Aorta (tissue), 5 donors: Measurements from ENCODE around the gene KRTAP10-9. TPM values are rescaled to one million over a fixed set of nuclear protein-coding genes. Genes with fewer than 3 reads are reported as not detected.
"Not testable (repeated sequence)": the region's sequence is repeated elsewhere in the genome, so short reads cannot be mapped to it uniquely, and the experiment has no call there.

Experiments
- ATAC-seq: fragments of 200-7000 bp; cut with Tn5 transposase; one replicate; pipeline ENCODE4 v1.9.1; 2022; ENCODE audit warnings: moderate library complexity; ENCODE audit not compliant: low FRiP score
- DNase-seq, 2 donors: peaks; one replicate each; pipeline ENCODE4 v3.0.0-alpha.2; 2020
- H3K27ac ChIP-seq, 2 donors: one replicate each; pipeline ENCODE4 v1.5.1; 2013; ENCODE audit warnings: low read length in 2 of 2, mild to moderate bottlenecking in 2 of 2, moderate library complexity in 2 of 2, control low read depth in 1 of 2, inconsistent platforms in 1 of 2, low read depth in 1 of 2
- H3K27me3 ChIP-seq, 2 donors: one replicate each; pipeline ENCODE4 v1.6.1; 2013; ENCODE audit warnings: control low read depth in 1 of 2, low read length in 1 of 2, mild to moderate bottlenecking in 1 of 2, moderate library complexity in 1 of 2; ENCODE audit not compliant: insufficient read depth in 2 of 2, control insufficient read depth in 1 of 2
- H3K36me3 ChIP-seq, 2 donors: one replicate each; pipeline ENCODE4 v1.6.1; 2013; ENCODE audit warnings: control low read depth in 1 of 2, low read length in 1 of 2, mild to moderate bottlenecking in 1 of 2; ENCODE audit not compliant: insufficient read depth in 2 of 2, control insufficient read depth in 1 of 2
- H3K4me1 ChIP-seq, 2 donors: one replicate each; pipeline ENCODE4 v1.6.1; 2013; ENCODE audit warnings: low read length in 2 of 2, control low read depth in 1 of 2, mild to moderate bottlenecking in 1 of 2, moderate library complexity in 1 of 2; ENCODE audit not compliant: insufficient read depth in 2 of 2, control insufficient read depth in 1 of 2
- H3K4me3 ChIP-seq, 2 donors: one replicate each; pipeline ENCODE4 v1.5.1; 2013; ENCODE audit warnings: low read length in 2 of 2, control low read depth in 1 of 2, mild to moderate bottlenecking in 1 of 2
- H3K9me3 ChIP-seq: one replicate; pipeline ENCODE4 v1.6.1; 2013; ENCODE audit warnings: mild to moderate bottlenecking, low read length; ENCODE audit not compliant: control insufficient read depth
- WGBS, 2 donors: extraction: QIAGEN DNeasy Blood & Tissue Kit; methylation state at CpG; one replicate each; pipeline ENCODE4 v1.1.7; 2013; 5-methylcytosine and 5-hydroxymethylcytosine counted together
- intact Hi-C, 2 donors: fragments of 100-400 bp; cut with DNase I; formaldehyde crosslinking; loops; one replicate each; pipeline versions ENCODE4 v1.14.2 to v1.15.0; 2022
- long read RNA-seq, 2 donors: library from polyadenylated mRNA; unstranded; transcript quantifications; one replicate each; pipeline ENCODE4 v2.0.0, GENCODE V29; 2020 to 2021
- polyA plus RNA-seq, 2 donors: library from polyadenylated mRNA; stranded (reverse); fragments of 200-250 nt; gene quantifications; one replicate each; pipeline ENCODE4 v1.2.3, GENCODE V29; 2013
- total RNA-seq, 2 donors: library from RNA; stranded (reverse); fragmentation: NEBNext Ultra II Directional; extraction: Animal tissue kit (Norgen Biotek cat#: 25700); gene quantifications; one replicate each; pipeline ENCODE4 v1.2.1, GENCODE V29; 2021
- donor health status: healthy with polysubstance abuse.
- donor health status: Bipolar disorder and iron deficiency.
- donor health status: DM: no; HTN: no; CAD: no.
- donor health status: DM: no; HTN: no; CAD: no.
- donor health status: DM: yes; HTN: yes; CAD: no.

KRTAP10-9 gene, protein sequence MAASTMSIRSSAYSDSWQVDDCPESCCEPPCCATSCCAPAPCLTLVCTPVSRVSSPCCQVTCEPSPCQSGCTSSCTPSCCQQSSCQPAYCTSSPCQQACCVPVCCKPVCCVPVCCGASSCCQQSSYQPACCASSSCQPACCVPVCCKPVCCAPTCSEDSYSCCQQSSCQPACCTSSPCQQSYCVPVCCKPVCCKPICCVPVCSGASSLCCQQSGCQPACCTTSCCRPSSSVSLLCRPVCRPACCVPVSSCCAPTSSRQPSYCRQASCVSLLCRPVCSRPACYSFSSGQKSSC
- total RNA-seq (not detected), polyA plus RNA-seq (not detected)
- long read RNA-seq, donor 1: 0 reads
- long read RNA-seq, donor 2: 0 reads

DNA sequence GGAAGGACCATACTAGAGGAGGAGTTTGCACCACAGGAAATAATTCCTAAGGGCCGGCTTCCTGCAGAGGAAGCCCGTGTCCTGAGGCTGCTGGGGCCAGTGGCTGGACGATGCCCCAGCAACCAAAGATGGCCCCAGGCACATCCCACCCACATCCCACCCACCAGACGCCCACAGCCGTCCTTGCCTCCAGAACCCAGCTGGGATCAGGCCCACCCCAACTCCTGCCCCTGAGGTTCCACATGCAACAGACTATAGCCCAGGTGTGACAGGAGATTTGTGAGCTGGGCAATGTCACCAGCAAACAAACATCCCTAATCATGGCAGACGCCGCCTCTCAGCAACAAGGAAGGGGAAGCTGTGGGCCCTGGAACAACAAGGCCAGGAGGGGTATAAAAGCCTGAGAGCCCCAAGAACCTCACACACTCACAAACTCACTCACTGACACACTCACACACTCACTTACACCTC lies at the start of gene KRTAP10-9:
Gene KRTAP10-9, plus strand, starts transcription at position 421 of the 471 bp plus-strand sequence. CDS start 79 bp downstream, outside the sequence.
- Histone ChIP-seq H3K9me3 (peaks cover 3% of the 10 kb centered on the region), H3K36me3 (no peaks in the 10 kb centered on the region), H3K27ac (no peak within 1 kb of the TSS), H3K4me3 (no peak within 1 kb of the TSS), H3K4me1 (no peaks in the 10 kb centered on the region), H3K27me3 (no peaks in the 10 kb centered on the region)
- WGBS, 2 donors: 69 to 79% methylated on average over 7 of the region's 7 CpGs
- no peak for ATAC-seq
- intact Hi-C loops: no loop called here
- no peak for DNase-seq

DNA sequence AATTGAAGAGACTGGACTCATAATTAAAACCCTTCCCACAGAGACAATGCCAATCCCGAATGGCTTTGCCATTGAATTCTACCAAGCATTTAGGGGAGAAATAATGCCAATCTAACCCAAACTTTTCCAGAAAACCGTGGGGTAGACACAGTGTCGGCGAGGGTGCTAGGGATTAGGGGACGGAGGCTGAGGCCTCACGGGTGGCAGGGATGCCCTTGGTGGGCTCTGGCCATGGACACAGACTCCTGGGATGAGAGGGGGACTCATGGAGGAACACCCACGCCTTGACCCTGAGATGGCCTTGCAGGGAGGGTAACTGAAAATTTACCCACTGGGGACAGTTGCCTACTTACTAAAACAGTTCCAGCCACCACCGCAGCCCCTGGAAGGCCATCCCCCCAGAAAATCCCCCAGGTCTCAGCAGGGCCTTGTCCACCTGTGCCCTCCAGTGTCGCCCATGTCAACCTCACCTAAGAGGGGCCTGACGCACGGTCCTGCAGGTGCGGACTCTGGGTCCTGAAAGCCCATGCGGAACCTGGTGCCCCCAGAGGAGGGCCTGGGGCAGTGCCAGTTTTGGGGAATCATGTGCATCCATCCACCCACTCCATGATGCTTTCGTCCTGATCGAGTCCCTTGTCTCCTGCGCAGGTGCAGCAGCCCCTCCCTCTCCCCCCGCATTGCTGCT lies 48.4 kb upstream of the KRTAP10-9 start:
- Histone ChIP-seq H3K27ac (no peak overlapping the region), H3K9me3 (peaks cover 7% of the 10 kb centered on the region), H3K27me3 (no peaks in the 10 kb centered on the region), H3K36me3 (no peaks in the 10 kb centered on the region), H3K4me1 (no peaks in the 10 kb centered on the region), H3K4me3 (no peak overlapping the region)
- 95 to 97% methylated on average over 17 of the region's 17 CpGs for WGBS, 2 donors
- ATAC-seq (peak; percentile 24), DNase-seq (peak in 1 of 2 donors; percentile 64)
- intact Hi-C loops: no loop called here

DNA sequence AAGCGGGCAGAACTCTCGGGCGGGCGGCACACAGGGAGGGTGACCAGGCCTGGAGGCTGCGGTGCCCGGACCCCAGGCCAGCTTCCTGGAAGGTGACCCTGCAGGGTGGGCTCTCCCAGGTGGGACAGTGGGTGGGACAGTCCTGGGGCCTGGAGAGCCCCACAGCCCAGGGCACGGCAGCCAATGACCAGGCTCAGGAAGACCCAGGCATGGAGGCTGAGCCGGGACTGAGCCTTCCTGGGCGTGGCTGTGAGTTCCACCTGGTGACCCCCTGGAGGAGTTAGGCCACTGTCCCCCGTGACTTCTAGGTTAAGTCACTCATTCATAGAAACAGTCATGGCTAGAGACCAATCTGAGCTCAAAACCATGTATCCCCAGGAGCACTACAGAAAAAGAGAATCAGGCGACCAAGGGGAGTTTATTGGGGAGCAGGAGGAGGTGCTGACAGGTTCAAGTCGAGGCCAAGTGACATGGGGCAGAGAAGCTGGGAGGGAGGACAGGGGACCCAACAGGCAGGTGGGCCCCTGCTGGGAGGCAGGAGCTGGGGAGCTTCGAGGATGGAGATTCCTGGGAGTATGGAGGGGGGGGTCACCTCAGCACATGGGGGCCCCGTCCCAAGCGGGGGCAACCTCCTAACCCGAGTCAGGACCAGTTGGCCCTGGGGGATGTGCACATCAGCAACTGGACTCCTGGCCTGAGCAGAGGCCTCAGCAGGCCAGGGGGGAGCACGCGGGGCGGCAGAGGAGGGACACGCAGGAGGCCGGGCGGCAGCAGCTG lies 47.6 kb upstream of the KRTAP10-9 start:
- Histone ChIP-seq H3K9me3 (peaks cover 7% of the 10 kb centered on the region), H3K27me3 (no peaks in the 10 kb centered on the region), H3K36me3 (no peaks in the 10 kb centered on the region), H3K4me1 (no peaks in the 10 kb centered on the region), H3K27ac (no peak overlapping the region), H3K4me3 (no peak overlapping the region)
- peak in 1 of 2 donors; percentile 60 for DNase-seq
- peak; percentile 33 for ATAC-seq
- WGBS, 2 donors: 77 to 85% methylated on average over 15 to 22 of the region's 22 CpGs
- intact Hi-C loops: no loop called here

DNA sequence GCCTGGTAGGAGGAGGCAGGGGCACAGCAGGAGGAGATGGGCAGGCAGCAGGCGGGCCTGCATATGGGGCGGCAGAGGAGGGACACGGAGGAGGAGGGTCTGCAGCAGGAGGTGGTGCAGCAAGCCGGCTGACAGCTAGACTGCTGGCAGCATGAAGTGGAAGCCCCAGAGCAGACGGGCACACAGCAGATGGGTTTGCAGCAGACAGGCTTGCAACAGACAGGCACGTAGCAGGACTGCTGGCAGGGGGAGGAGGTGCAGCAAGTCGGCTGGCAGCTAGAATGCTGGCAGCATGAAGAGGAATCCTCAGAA lies 47.1 kb upstream of the KRTAP10-9 start:
- Histone ChIP-seq H3K4me3 (no peak overlapping the region), H3K36me3 (no peaks in the 10 kb centered on the region), H3K4me1 (no peaks in the 10 kb centered on the region), H3K27me3 (no peaks in the 10 kb centered on the region), H3K27ac (no peak overlapping the region), H3K9me3 (peaks cover 7% of the 10 kb centered on the region)
- no peak for DNase-seq
- 73 to 74% methylated on average over 6 to 7 of the region's 7 CpGs for WGBS, 2 donors
- ATAC-seq: no peak
- intact Hi-C loops: no loop called here

DNA sequence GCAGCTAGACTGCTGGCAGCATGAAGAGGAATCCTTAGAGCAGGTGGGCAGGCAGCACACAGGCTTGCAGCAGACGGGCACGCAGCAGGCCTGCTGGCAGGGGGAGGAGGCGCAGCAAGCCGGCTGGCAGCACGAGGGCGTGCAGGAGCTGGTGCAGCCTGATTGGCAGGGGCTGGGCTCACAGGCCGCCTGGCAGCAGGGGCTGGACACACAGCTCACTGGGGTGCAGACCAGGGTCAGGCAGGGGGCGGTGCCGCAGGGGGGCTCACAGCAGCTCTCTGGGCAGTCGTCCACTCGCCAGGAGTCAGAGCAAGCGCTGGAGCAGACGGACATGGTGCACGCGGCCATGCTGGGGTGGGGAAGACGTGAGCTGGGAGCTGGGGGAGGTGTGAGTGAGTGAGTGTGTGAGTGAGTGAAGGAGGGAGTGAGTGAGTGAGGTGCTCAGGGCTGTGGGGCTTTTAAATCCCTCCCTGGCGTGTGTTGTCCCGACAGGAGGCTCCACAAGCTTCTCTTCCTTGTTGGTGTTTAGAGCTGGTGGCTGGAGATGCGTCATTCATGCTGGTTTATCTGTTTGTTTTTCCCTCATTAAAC lies 46.6 kb upstream of the KRTAP10-9 start, which contains the start of gene KRTAP10-5:
Gene KRTAP10-5, minus strand, starts transcription at position 374 of the 591 bp plus-strand sequence. Its CDS starts 26 bp downstream, at position 348.
- H3K4me3 ChIP-seq, H3K9me3 ChIP-seq, intact Hi-C loops, H3K27ac ChIP-seq, ATAC-seq, H3K4me1 ChIP-seq, H3K27me3 ChIP-seq, H3K36me3 ChIP-seq: not testable (repeated sequence)
- 31 to 45% methylated on average over 17 to 19 of the region's 19 CpGs for WGBS, 2 donors
- peak in 1 of 2 donors; percentile 50 for DNase-seq

DNA sequence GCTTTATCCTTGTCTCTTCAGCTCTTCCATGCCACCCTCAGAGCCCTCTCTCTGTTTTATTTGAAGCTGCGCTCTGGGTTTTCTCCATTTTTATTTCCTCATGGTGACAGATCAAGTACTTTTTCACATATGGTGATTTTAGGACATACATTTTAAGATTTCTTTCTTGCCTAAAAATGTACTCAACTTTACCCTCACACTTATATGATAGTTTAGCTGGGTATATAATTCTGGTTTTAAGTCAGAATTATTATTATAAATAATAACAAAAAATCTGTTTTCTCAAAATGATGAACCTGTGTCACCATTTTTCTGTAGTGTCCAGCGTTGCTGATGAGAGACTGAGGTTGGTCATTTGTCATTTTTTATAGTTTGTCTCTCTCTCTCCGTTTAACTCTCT lies 45.7 kb upstream of the KRTAP10-9 start:
- DNase-seq: no peak

DNA sequence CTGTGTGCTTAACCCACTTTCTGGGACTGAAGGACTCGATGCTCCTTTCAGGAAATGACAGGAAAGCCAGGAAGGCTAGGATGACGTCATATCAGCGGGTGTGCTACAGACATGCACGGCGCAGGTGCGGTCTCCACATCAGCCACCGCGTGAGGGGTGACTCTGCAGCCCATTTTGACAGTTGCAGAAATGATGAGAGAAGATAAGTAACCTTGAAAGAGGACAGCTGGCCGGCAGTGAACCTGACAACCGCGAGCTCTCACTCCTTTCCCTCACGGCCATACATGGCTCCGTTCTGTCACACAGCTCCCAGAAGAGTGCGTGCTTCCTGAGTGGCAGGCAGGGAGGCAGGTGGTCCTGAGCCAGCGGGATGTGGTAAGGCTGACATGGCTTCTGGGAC lies 44.8 kb upstream of the KRTAP10-9 start:
- DNase-seq (no peak), ATAC-seq (no peak)
- no peak overlapping the region for H3K27ac ChIP-seq
- no peaks in the 10 kb centered on the region for H3K36me3 ChIP-seq
- H3K4me3 ChIP-seq: no peak overlapping the region
- peaks cover 9% of the 10 kb centered on the region for H3K9me3 ChIP-seq
- H3K4me1 ChIP-seq: no peaks in the 10 kb centered on the region
- intact Hi-C loops: no loop called here
- no peaks in the 10 kb centered on the region for H3K27me3 ChIP-seq
- 80 to 85% methylated on average over 15 of the region's 15 CpGs for WGBS, 2 donors

More for the DNA sequence above, 45.7 kb upstream of the KRTAP10-9 start:
- H3K27ac ChIP-seq: no peak overlapping the region
- no peaks in the 10 kb centered on the region for H3K4me1 ChIP-seq
- no peaks in the 10 kb centered on the region for H3K36me3 ChIP-seq
- 95 to 96% methylated on average over 3 of the region's 3 CpGs for WGBS, 2 donors
- H3K4me3 ChIP-seq: no peak overlapping the region
- peaks cover 9% of the 10 kb centered on the region for H3K9me3 ChIP-seq
- intact Hi-C loops: no loop called here
- H3K27me3 ChIP-seq: no peaks in the 10 kb centered on the region
- no peak for ATAC-seq

DNA sequence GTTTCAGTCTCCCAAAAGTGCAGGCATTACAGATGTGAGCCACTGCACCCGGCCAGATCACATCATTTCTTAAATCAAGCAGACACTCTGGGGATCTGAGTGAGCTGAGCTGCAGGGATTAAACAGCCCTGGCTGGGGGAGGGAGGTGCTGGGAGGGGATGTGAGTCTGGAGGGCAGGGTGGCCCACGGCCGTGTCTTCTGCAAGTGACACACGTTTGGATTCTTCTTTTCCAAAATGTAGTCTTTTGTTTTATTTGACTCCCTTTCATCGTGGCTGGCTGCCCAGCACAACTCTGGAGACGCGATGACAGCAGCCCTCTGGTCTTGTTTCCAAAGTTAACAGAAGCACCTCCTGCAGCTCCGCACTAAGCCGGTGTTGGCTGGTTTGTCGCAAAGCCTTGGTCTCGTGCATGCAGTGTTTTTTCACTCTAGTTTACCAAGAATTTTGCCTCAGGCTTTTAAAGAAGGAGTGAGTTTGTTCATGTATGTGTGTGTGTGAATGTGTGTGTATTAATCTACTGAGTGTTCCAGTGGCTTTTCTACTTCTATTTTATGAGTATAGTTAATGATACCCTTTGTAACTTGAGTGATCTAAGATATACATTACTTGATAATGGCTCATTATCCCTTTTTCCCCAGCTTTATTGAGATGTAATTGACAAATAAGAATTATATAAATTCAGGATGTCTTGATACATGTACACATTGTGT lies 43.6 kb upstream of the KRTAP10-9 start:
- Histone ChIP-seq H3K36me3 (no peaks in the 10 kb centered on the region), H3K9me3 (peaks cover 6% of the 10 kb centered on the region), H3K4me1 (no peaks in the 10 kb centered on the region), H3K27me3 (no peaks in the 10 kb centered on the region), H3K27ac (no peak overlapping the region), H3K4me3 (no peak overlapping the region)
- DNase-seq (no peak), ATAC-seq (no peak)
- WGBS, 2 donors: 0 to 5% methylated on average over 11 of the region's 11 CpGs
- intact Hi-C loops: no loop called here
